Endometrium (tissue), 2 donors: ENCODE data around the gene RASSF8.
A peak's percentile ranks its signal among the peaks of the same experiment; 100 is the strongest.

Experiments
- FAIRE-seq: peaks from 2 replicates; lab custom pipeline; 2012; peaks lifted over from hg19 to GRCh38; lab: Jason Lieb, UNC
- donor health status: control.
- donor health status: control.

RASSF8 gene

DNA sequence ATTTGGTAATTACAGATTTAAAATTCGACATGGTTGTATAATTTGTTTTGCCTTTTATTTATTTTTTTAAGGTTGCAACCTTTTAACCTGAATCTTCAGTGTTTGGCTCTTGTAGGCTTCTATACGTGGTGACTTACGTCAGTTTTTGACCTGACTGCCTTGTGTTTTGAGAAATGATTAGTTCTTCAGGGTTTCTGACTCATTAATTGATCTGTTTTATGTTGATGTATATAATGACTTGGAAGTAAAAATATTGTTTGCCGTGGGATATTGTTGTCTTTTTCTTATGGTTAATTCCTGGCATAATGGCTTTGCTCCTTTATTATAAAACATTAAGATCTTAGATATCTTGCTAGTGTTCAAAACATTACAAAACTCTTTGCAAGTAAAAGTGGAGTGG lies 2.5 kb downstream of the RASSF8 start:
- peak; percentile 35 for FAIRE-seq

GRCh38 chr12:25962932-25963525 lies 4.5 kb downstream of the RASSF8 start:
- peak; percentile 77 for FAIRE-seq

DNA sequence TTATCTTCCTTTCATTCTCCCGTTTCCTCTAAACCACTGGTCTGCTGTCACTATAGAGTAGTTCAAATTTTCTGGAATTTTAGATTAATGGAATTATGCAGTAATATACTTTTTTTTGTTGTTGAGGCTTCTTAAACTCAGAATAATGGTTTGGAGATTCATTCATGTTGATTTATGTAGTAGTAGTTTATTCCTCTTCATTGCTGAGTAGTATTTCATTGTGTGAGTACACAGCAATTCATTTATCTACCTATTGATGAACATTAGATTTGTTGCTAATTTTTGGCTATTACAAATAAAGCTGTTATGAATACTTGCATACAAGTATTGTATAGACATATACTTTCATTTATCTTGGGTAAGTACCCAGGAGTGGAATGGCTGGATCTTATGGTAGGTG lies 7.2 kb downstream of the RASSF8 start:
- no peak for FAIRE-seq

DNA sequence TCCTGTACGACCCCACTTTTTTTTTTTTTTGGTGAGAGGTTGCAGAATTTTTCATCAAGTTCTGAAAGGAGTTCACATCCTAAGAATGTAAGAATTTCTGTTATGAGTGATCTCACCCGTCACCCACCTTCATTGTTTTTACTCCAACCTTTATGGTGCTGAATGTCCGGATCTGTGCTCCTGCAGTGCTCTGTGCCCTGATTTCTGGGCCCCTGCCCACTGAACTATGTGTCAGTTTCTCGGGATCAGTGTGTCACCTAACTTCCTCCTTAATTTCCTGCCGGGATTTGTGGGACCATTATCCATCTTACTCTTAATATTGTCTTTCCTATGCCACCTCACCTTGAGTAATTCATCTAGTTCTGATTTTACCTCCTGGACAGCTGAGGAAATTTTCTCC lies 11.6 kb downstream of the RASSF8 start:
- no peak for FAIRE-seq

- no peak for FAIRE-seq
Measured at GRCh38 chr12:25970916-25971653, 12.6 kb downstream of the RASSF8 start.

GRCh38 chr12:25971654-25972041 lies 13.2 kb downstream of the RASSF8 start:
- FAIRE-seq = no peak

GRCh38 chr12:25972783-25973182 lies 14.3 kb downstream of the RASSF8 start:
- no peak for FAIRE-seq

DNA sequence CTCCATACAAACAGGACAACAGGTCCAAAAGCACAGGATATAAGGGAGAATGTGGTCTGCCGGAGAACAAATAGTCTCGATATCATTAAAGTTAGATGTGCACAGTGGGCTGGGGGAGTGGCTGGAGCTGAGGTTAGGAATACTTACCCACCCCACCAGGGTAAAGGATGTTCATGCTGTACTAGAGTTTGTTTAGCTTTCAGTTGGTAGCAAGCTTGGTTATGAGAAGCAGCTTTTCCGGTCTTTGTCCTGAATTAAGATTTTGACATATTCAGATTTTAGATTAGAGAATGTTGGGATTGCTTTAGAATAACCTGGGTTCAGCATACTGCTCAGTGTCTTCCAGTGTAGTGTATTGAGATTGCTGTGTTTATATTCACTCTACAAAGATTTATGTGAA lies 16.7 kb downstream of the RASSF8 start:
- FAIRE-seq = no peak

GRCh38 chr12:25975682-25976081 lies 17.2 kb downstream of the RASSF8 start:
- FAIRE-seq = no peak

GRCh38 chr12:25976289-25976688 lies 17.8 kb downstream of the RASSF8 start:
- FAIRE-seq = no peak

GRCh38 chr12:25977047-25977446 lies 18.6 kb downstream of the RASSF8 start:
- no peak for FAIRE-seq

GRCh38 chr12:25979059-25979458 lies 20.6 kb downstream of the RASSF8 start:
- no peak for FAIRE-seq

- FAIRE-seq = no peak
Measured at GRCh38 chr12:25979563-25979962, 21.1 kb downstream of the RASSF8 start.

DNA sequence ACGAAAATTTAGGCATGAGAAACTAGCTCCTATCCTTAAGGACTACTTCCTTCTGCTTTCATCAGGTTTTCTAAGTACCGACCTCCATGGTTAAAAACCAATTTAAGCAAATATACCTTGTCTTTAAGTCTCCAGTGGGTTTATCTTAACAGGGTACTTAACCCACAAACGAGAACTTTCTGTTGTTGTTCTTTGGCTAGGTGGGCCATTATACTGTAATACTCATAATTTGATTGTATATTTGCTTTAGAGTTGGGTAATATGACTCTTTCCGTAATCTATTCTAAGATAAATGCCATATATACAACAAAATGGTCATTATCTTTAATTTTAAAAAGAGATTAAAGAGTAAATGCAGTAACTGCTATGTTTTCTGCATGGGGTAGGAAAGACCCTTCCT lies 21.6 kb downstream of the RASSF8 start:
- FAIRE-seq = no peak

- FAIRE-seq = no peak
Measured at GRCh38 chr12:25981597-25981996, 23.1 kb downstream of the RASSF8 start.

GRCh38 chr12:25982416-25982815 lies 23.9 kb downstream of the RASSF8 start:
- no peak for FAIRE-seq

DNA sequence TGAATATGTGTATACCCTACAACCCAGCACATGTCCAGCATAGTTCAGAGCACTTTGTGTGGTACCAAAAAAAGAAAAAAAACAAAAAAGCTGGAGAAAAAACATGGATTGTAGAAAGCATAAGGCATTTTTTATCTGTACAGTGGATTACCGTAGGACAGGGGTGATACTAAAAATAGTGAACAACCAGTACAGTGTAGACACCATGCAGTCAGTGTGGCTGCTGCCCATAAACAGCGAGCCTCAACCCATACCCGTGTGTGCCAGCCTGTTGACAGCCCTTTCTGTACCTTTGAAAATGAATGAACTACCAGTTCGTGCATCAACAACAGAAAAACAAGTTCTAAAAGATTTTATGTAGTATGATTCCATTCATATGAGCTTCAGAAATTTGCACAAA lies 25.1 kb downstream of the RASSF8 start:
- FAIRE-seq = no peak

DNA sequence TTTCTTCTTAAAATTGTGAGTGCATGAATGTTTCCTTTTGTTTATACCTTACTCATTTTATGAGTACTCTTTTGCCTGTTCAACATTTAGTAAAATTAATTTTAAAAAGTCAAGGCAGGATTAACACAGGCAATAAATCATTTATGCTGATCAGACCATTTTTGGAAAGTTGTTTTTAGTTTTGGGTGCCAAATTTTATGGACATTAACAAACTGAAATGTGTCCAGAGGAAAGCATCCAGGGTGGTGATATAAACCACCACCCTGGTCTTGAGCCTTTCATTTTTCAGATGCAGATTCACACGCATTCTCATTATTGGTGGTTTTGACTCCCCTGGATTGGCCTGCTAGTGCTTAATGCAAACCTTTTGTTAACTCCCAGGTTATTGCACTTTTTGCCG lies 26.3 kb downstream of the RASSF8 start:
- no peak for FAIRE-seq

DNA sequence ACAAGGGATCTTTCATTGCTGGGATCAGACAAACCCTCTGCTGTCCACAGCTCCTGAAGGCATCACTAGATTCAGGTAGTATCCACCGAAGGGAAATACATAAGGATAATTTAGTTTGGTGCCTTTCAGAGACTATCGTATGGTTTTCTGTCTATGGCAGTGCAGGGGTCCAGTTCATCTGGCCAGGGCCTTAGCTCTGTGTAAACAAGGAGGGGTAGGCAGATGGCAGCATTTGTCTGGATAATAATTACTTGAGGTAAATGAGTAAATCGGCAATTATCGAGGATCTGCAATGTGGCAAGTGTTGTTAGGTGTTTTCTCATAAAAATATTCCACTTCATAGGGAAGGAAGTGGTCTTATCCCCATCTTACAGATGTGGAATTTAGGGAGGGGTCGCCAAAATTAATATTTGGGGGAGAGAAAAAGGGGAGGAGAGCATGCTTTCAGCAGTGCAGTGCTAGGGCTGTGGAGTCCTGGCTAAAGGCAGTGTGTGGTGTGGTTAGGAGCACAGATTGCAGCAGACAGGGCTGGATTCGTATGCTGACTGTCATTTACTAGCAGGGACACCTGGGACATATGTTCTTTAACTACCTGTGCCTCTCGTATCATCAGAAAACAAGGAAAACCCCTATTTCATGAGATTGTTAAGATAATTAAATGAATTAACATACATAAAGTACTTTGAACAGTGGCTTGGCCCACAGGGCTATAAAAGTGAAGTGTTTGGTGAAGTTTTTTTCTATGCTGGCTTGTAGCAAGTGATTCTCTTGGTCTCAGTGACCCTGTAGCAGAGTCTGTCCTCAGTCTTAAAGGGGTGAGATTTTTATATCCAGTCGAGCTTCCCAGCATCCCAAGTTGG lies 27.1 kb downstream of the RASSF8 start:
- no peak for FAIRE-seq

- no peak for FAIRE-seq
Measured at GRCh38 chr12:25986180-25986579, 27.7 kb downstream of the RASSF8 start.

DNA sequence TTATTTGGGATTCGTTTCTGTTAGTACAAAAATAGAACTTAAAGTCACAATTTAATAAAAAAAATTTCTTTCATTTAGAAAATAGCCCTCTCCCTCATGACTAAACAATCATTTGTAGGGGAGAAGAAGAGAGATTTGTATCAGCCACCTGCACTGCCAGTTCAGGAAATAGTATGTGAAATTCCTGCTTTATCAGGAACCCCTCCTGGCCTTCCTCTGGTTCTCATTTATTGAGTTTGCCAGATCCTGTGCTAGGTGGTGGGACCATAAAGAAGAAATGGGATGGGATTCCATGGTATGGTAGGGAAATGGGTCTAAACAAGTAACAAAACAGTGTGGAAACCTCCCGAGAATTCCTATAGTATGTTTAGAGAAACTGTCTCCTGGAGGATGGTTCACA lies 30.0 kb downstream of the RASSF8 start:
- no peak for FAIRE-seq

- no peak for FAIRE-seq
Measured at GRCh38 chr12:25990495-25990894, 32.0 kb downstream of the RASSF8 start.
